ENCODE results near the gene ELAVL1. TPM values are rescaled to one million over a fixed set of nuclear protein-coding genes. Genes with fewer than 3 reads are reported as not detected.

ELAVL1 gene
- total RNA-seq, 4 donors from 2014 or later = 14.1 to 71.7 (median 39.3) TPM

DNA sequence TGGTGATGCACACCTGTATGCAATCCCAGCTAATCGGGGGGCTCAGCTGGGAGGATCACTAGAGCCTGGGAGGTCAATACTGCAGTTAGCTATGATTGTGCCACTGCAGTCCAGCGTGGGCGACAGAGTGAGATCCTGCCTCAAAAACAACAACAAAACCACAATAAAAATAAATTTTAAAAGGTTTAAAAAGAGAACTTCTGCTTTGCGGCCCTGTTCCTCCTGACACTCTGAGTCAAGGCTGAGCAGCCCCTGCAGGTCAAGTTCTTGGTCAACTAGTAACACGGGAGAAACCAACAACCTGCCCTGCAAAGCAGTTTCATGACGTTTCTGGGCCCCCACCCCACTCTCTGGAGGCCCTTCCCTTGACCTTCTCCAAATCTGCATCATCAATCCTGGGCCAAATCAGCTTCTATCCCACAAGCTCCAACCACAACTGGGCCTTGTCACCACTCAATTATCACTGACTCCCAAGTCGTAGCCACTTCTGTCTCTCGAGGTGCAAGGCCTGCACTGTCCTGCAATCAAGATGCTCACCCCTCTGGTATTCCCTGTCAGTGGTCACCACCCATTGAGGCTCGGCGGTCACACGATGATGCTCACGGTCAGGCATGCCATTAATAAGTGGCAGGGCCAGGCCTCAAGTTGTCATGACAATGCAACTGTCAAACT is 7.5 kb downstream of the ELAVL1 start:
- DNase-seq = no peak
- Histone ChIP-seq H3K9me3 (no peaks in the 10 kb centered on the region), H3K27ac (no peak overlapping the region)

DNA sequence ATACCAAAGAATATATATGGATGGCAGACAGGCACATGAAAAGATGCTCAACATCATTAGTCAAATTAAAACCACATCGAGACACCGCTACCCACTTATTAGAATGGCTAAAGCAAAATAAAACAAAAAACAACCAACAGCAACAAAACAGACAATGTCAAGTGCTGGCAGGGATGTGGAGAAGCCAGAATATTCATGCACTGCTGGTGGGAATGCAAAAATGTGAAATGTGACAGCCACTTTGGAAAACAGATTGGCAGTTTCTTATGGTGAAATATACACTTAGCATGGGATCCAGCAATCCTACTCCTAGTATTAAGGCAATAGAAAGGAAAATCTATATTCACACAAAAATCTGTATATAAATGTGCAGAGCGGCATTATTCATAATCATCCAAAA is 8.6 kb downstream of the ELAVL1 start:
- DNase-seq = no peak
- Histone ChIP-seq H3K27ac (no peak overlapping the region), H3K9me3 (no peaks in the 10 kb centered on the region), H3K36me3 (no peaks in the 10 kb centered on the region), H3K4me1 (peaks cover 1 to 9% of the 10 kb centered on the region in 2 donors), H3K4me3 (no peak overlapping the region), H3K27me3 (no peaks in the 10 kb centered on the region)
- intact Hi-C loops (cut with DNase I; ENCODE audit: low total_unique reads) = no loop called here
- no peak for TF ChIP-seq CTCF (IDR thresholded peaks at IDR 0.05)
- TF ChIP-seq POLR2A (IDR thresholded peaks at IDR 0.05) = no peak

More for the DNA sequence above, 7.5 kb downstream of the ELAVL1 start:
- Histone ChIP-seq H3K4me1 (peaks cover 4 to 18% of the 10 kb centered on the region in 2 donors), H3K27me3 (no peaks in the 10 kb centered on the region), H3K4me3 (no peak overlapping the region), H3K36me3 (no peaks in the 10 kb centered on the region)
- TF ChIP-seq CTCF (IDR thresholded peaks at IDR 0.05) (no peak), POLR2A (IDR thresholded peaks at IDR 0.05) (no peak)
- intact Hi-C loops (cut with DNase I; ENCODE audit: low total_unique reads) = no loop called here

DNA sequence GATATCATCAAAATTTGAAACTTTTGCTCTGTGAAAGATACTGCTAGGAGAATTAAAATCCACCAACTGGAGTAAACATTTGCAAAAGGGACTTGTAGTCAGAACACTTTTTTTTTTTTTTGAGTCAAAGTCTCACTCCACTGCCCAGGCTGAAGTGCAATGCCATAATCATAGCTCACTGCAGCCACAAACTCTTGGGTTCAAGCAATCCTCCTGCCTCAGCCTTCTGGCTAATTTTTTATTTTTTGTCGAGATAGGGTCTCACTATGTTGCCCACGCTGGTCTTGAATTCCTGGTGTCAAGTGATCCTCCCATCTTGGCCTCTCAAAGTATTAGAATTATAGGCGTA is 9.7 kb downstream of the ELAVL1 start:
- intact Hi-C loops (cut with DNase I; ENCODE audit: low total_unique reads) = no loop called here
- Histone ChIP-seq H3K4me1 (peaks cover 0 to 4% of the 10 kb centered on the region in 2 donors), H3K36me3 (no peaks in the 10 kb centered on the region), H3K4me3 (no peak overlapping the region), H3K27ac (no peak overlapping the region), H3K27me3 (no peaks in the 10 kb centered on the region), H3K9me3 (no peaks in the 10 kb centered on the region)
- no peak for TF ChIP-seq CTCF (IDR thresholded peaks at IDR 0.05)
- no peak for TF ChIP-seq POLR2A (IDR thresholded peaks at IDR 0.05)
- DNase-seq = no peak

DNA sequence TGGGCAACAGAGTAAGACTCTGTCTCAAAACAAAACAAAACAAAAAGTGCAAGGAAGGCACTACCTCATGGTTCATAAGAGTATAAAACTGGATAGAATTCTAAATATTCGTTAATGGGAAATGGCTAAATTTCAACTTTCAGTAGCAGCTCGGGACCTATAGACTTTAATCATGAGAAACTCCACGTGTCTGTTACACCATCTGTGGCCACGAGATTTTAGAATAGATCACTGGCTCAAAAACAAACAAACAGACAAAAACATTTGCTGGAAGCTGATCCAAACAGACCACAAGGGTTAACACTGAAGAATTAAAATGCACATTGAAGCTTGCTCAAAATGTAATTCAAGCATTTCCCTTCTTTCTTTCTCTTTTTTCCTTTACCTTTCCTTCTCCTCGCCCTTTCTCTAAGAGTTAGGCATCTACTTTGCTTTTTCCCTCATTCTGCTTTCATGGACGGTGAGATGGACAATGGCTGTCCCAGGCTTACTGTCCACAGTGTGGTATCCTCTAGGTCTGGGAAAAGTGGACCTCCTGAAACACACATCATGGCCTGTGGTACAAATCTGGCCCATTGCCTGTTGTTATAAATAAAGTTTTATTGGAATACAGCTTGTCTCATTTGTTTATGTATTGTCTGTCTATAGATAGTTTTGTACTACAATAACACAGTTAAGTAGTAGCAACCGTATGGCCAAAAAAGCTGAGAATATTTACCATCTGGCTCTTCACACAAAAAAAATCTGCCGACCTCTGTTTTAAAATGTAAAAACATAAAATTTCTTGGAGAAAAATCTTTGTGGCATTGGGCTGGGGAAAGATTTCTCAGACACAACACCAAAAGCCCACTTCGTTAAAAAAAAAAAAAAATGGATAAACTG is 10.3 kb downstream of the ELAVL1 start:
- Histone ChIP-seq H3K27me3 (no peaks in the 10 kb centered on the region), H3K27ac (no peak overlapping the region), H3K4me3 (no peak overlapping the region), H3K36me3 (no peaks in the 10 kb centered on the region), H3K4me1 (peaks cover 0 to 4% of the 10 kb centered on the region in 2 donors), H3K9me3 (no peaks in the 10 kb centered on the region)
- intact Hi-C loops (cut with DNase I; ENCODE audit: low total_unique reads) = no loop called here
- no peak for DNase-seq
- TF ChIP-seq CTCF (IDR thresholded peaks at IDR 0.05) = no peak
- TF ChIP-seq POLR2A (IDR thresholded peaks at IDR 0.05) = no peak

GRCh38 chr19:7994114-7994513 is 11.3 kb downstream of the ELAVL1 start:
- intact Hi-C loops (cut with DNase I; ENCODE audit: low total_unique reads) = no loop called here
- H3K27ac ChIP-seq = no peak overlapping the region
- no peak overlapping the region for H3K4me3 ChIP-seq
- H3K27me3 ChIP-seq = no peaks in the 10 kb centered on the region
- peaks cover 0 to 4% of the 10 kb centered on the region in 2 donors for H3K4me1 ChIP-seq
- TF ChIP-seq POLR2A (IDR thresholded peaks at IDR 0.05) (no peak), CTCF (IDR thresholded peaks at IDR 0.05) (no peak)
- no peaks in the 10 kb centered on the region for H3K36me3 ChIP-seq
- no peaks in the 10 kb centered on the region for H3K9me3 ChIP-seq
- DNase-seq = no peak
